ENCODE data around the gene LHX1.

The LHX1 gene

DNA sequence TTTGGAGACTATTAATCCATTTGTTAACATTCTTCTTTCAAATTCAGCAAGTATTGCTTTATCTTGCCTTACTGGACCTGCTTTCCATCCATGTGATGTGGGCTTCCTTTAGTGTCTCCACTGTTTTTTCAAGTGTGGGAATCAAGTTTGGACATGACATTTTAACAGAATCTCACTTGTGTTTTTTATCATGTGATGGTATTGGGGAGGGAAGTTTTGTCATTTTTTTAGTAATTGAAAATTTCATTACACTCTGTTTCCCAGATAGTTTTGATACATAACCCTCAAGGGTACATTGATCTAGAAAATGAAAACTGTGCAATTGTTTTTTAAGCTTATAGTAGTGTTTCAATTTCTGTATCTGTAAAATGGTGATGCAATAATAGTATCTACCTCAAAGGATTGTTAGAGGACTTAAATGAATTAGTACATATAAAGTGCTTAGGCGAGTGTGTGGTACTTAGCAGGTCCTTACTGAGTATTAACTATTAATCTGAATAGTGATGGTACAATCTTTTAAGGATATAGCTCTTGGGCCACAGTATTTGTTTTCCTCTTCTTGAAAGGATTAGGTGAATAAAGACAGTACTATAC lies 38.7 kb downstream of the LHX1 start:
- DNase-seq = no peak

DNA sequence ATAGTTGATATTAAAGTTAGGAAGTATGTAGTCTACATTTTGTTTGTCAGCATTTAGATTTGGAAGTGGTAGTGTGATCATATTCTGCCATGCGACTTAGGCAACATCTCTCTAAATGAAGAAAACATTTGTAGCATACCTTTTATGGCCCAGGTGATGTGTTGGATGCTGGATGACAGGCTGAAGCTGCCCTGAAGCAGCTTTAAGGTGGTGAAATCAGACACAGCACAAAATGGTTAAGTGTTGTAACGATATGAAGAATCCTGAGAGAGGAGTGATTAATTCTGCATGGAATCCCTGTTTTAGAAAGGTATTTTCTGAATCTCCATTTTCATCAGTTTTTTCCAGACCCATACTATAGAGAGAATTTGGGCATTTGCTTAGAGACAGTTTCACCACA lies 39.8 kb downstream of the LHX1 start:
- DNase-seq = no peak

DNA sequence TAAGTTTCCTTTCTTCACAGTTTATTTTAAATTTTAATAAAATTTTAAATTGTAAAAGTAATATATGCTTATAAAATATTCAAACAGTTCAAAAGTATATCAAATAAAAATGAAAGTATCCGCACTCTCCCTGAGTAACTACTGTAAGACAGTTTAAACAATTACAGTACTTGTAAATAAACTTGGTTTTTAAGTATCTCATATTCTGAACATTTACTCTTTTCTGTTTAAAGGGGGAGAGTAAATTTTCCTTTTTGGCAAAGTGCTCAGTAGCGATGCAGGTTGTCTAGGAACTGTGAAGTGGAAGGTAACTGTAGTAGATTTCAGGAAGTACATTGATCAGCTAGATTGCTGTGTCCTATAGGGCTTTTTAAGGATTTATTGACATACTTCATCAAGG lies 40.3 kb downstream of the LHX1 start:
- DNase-seq = no peak

DNA sequence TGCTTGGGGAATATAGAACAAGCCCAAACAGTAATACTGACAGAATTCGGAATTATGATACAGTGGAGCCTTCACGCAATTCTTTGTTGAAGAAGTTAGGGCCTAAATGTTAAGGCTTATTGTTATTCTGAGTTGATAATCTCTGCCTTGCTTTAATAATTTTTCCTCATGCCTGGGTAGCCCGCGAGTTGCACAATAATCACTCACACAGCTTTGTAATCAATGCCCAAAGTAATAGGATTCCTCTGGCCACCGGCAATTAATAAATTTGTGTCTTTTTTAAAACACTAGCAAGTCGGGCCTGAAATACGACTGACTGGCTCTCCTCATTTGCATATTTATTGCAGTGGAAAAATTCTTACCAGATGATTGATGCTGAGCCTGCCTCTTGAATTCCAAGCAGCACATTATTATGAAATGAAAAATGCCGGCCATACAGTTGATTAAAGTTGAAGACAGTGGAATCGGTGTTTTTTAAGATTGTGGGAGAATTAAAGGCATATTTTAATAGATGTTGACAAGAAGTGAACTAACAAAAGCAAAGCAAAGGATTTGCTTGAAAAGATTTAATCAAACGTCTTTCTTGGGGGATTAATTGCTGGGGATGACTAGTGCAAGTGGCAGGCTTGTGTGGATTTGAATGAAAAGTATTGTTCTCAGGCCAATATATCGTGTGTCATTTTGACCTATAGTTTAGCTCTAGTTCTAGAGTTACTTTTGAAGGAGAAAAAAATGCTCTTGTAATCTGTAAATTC lies 41.7 kb downstream of the LHX1 start:
- DNase-seq = no peak

DNA sequence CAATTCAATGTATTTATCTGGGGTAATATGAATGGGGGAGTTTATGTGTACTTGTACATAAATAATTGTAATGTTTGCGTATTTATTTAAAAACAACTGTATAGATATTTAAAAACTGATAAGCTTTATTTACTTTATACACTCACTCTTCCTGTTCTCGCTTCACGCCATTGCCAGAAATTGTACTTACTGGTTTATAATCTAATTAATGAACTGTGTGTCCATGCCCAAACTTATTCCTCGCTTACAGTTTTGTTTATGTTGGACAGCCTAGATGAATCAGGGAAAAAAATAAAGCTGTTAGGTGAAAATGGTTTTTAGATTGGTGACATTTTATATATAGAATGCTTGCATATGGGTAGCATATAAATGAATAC lies 42.3 kb downstream of the LHX1 start:
- no peak for DNase-seq

DNA sequence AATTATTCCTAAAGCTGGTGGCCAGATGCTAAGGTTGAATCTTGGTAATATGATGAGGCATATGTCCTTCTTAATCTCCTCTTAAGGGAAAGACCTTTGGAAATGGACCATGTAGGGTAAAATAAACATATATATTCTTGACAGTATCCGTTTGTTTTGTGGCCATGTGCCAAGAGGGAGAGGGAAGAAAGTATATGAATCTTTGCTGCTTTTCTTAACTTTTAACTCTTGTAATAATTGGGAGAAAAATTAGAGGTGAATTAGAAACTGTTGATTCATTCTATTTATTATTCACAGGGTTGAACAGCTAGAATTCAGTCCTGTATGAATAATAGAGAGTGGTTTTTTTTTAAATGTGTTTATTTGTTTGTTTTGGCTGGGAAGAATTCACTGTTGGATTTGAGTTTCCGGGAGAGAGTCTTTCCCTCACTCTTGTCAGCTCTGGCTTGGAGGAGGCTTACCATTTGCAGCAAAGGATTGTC lies 43.0 kb downstream of the LHX1 start:
- no peak for DNase-seq

DNA sequence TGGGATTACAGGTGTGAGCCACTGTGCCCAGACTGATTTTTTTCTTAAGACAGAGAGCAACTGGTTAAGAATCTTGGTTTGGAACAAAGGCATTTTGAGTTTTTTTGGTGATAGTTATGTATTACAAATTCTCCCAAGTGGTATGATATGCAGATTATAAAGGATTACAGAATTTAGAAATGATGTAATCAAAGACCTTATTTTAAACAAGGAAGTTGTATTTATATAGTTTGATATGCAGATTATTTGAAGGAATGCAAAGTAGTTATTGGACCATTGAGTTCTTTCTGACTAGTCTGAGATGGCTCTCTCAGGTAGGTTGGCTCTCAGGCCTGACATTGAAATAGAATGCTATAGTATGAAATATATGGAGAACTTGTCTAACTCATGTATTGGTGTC lies 46.3 kb downstream of the LHX1 start:
- no peak for DNase-seq

DNA sequence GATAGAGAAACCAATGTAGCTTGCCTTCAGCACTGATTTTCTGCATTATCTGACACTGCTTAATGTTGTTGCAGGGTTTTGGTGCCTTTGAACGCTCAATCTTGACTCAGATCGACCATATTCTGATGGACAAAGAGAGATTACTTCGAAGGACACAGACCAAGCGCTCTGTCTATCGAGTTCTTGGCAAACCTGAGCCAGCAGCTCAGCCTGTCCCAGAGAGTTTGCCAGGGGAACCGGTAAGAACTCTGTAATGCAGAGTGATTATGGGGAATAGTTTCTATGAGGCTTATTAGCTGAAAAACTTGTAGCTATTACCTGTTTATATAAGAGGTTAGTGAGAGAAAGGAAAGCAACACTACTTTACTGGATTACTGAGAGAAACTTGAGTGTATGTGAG lies 51.9 kb downstream of the LHX1 start:
- no peak for DNase-seq

DNA sequence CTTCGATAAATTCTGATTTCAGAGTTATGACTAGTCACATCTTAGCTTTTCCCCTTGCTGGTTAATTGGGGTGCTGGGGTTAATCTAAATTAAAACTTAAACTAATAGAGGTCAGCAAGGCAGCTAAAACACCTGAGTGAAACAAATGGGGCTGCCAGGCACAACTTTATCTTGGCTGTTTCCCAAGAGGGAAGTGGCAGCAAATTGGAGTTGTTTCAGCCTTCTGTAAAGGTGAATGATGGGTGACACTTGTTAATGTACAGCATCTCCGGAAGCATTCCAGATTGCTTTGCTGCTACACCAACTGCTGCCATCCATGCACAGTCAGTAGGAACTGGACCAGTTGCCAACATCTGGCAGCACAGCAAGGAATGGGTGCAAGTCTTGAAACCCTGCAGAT lies 55.4 kb downstream of the LHX1 start:
- no peak for DNase-seq

DNA sequence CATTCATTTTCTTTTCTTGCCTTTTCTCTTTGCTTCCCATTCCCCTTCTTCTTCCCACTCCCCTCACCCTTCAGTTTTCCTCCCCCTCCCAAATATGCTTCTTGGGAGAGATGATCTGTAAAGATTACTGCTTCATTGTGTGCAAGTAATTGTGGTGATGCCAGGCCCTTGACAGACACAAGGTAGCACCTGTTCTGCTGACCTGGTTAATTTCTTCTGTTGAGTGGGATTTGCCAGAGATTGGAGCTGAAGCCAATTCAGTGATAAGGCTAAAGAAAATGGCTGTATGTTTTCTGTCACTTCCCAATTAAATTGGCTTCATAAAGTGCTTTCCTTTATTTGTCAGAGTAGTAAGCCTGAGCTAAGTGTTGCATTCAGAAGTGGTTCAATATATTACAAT lies 56.0 kb downstream of the LHX1 start:
- no peak for DNase-seq

Measured in CD4-positive, alpha-beta T cell treated with Interleukin-6 for 4 hours (primary cell).